Stomach (tissue), 9 donors: ENCODE measurements around the gene PAN3. TPM values are rescaled to one million over a fixed set of nuclear protein-coding genes. Genes with fewer than 3 reads are reported as not detected.

Experiments
- DNase-seq, 2 donors: peaks; one replicate each; pipeline versions ENCODE4 v3.0.0 to v3.0.0-alpha.2; 2013 to 2019
- H3K27ac ChIP-seq, 5 donors: fragments of 200-600 bp in 4 of 5; sonication (generic) in 4 of 5; one replicate each; pipeline ENCODE4 v1.5.1; 2013 to 2019; ENCODE audit warnings: mild to moderate bottlenecking in 1 of 5, moderate library complexity in 1 of 5
- H3K27me3 ChIP-seq, 3 donors: fragments of 200-600 bp; sonication (generic); one replicate each; pipeline ENCODE4 v1.5.1; 2017 to 2019; ENCODE audit warnings: mixed run types in 1 of 3
- H3K36me3 ChIP-seq, 4 donors: fragments of 200-600 bp; sonication (generic); 1 replicate in 3 of 4; 2 replicates in 1 of 4; pipeline ENCODE4 v1.5.1; 2016 to 2019
- H3K4me1 ChIP-seq, 4 donors: fragments of 200-600 bp; sonication (generic); one replicate each; pipeline ENCODE4 v1.5.1; 2016 to 2019
- H3K4me3 ChIP-seq, 4 donors: fragments of 200-600 bp; sonication (generic) in 3 of 4; one replicate each; pipeline ENCODE4 v1.5.1; 2016 to 2019; ENCODE audit warnings: mild to moderate bottlenecking in 1 of 4
- H3K9me3 ChIP-seq, 4 donors: fragments of 200-600 bp; sonication (generic); one replicate each; pipeline ENCODE4 v1.5.1; 2016 to 2019
- CTCF ChIP-seq, 7 experiments: fragments of 450-650 bp in 4 of 7; fragments of 200-600 bp in 3 of 7; sonication (generic) in 3 of 7; IDR thresholded peaks; one replicate each; pipeline ENCODE4 v1.5.1; 2016 to 2019; ENCODE audit warnings: antibody characterized with exemption in 7 of 7, control low read depth in 2 of 7, mild to moderate bottlenecking in 1 of 7
- EP300 ChIP-seq: sonication (generic); formaldehyde crosslinking; IDR thresholded peaks from one replicate; pipeline ENCODE4 v1.6.1; 2017; ENCODE audit warnings: antibody characterized with exemption
- POLR2A ChIP-seq, 4 donors: fragments of 450-650 bp; IDR thresholded peaks; one replicate each; pipeline ENCODE4 v1.6.1; 2016; ENCODE audit warnings: antibody characterized with exemption in 4 of 4, control low read depth in 2 of 4, mild to moderate bottlenecking in 1 of 4, moderate library complexity in 1 of 4
- POLR2AphosphoS5 ChIP-seq, 3 donors: sonication (generic); formaldehyde crosslinking; IDR thresholded peaks; one replicate each; pipeline ENCODE4 v1.6.1; 2016; ENCODE audit warnings: antibody characterized with exemption in 3 of 3
- WGBS, 5 donors: extraction: QIAGEN DNeasy Blood & Tissue Kit in 3 of 5; methylation state at CpG; one replicate each; pipeline versions ENCODE4 v1.1.5 to v1.1.7; 2013 to 2018; 5-methylcytosine and 5-hydroxymethylcytosine counted together
- intact Hi-C: fragments of 100-400 bp; cut with DNase I; formaldehyde crosslinking; loops from one replicate; pipeline ENCODE4 v1.15.1; 2023; ENCODE audit warnings: low total_unique reads
- polyA plus RNA-seq, 3 donors: library from polyadenylated mRNA; stranded (reverse); fragments of 200-250 nt; gene quantifications; one replicate each; pipeline ENCODE4 v1.2.3, GENCODE V29; 2013
- total RNA-seq, 5 donors: library from RNA; depleted of rRNA; stranded (reverse); fragments of >200 nt; gene quantifications; one replicate each; pipeline versions ENCODE4 v1.1.0 to v1.2.3, GENCODE V29; 2014 to 2016
- donor health status: healthy with polysubstance abuse.
- donor health status: Bipolar disorder and iron deficiency.
- donor health status: healthy.

Gene PAN3
- total and polyA plus RNA-seq, 8 donors: 3.9 to 68.1 (median 26.0) TPM

DNA sequence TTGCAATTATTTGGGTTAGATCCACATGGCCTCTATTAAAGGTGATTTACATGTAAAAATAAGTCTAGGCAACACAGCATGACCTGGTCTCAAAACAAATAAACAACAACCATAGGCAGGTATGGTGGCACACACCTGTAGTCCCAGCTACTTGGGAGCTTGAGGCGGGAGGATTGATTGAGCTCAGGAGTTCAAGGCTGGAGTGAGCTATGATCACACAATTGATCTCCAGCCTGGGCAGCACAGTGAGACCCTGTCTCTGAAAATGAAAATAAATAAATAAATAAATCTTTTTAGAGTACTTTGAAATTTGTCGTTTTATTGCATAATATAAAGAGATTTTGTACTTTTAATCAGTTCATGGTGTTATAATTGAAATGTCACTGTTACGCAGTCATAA is 93.3 kb downstream of the PAN3 start:
- Histone ChIP-seq H3K27ac (no peak overlapping the region), H3K4me3 (no peak overlapping the region), H3K27me3 (no peaks in the 10 kb centered on the region), H3K4me1 (no peaks in the 10 kb centered on the region), H3K36me3 (peaks cover 0 to 28% (median 15%) of the 10 kb centered on the region in 4 donors), H3K9me3 (no peaks in the 10 kb centered on the region)
- WGBS, 5 donors: 97 to 100% (median 98%) methylated on average over 3 of the region's 3 CpGs
- TF ChIP-seq EP300 (no peak), CTCF (IDR thresholded peaks at IDR 0.05) (no peak), POLR2A (IDR thresholded peaks at IDR 0.05) (no peak), POLR2AphosphoS5 (IDR thresholded peaks at IDR 0.05) (no peak)
- DNase-seq: no peak
- intact Hi-C loops: no loop called here

- Histone ChIP-seq H3K36me3 (peaks cover 0 to 23% (median 20%) of the 10 kb centered on the region in 4 donors), H3K27me3 (no peaks in the 10 kb centered on the region), H3K4me1 (no peaks in the 10 kb centered on the region), H3K4me3 (no peak overlapping the region), H3K9me3 (no peaks in the 10 kb centered on the region), H3K27ac (no peak overlapping the region)
- TF ChIP-seq EP300 (no peak), POLR2A (IDR thresholded peaks at IDR 0.05) (no peak), POLR2AphosphoS5 (IDR thresholded peaks at IDR 0.05) (no peak), CTCF (IDR thresholded peaks at IDR 0.05) (no peak)
- intact Hi-C loops: no loop called here
- WGBS, 5 donors: 87 to 94% (median 89%) methylated on average over 2 of the region's 2 CpGs
- no peak for DNase-seq
Measured at GRCh38 chr13:28237944-28238343, 99.6 kb downstream of the PAN3 start.

- 57 to 75% (median 58%) methylated on average over 2 of the region's 2 CpGs for WGBS, 5 donors
- intact Hi-C loops: no loop called here
Measured at GRCh38 chr13:28239374-28239773, 101.0 kb downstream of the PAN3 start.

GRCh38 chr13:28245465-28245864 is 107.1 kb downstream of the PAN3 start:
- intact Hi-C loops: no loop called here

More at GRCh38 chr13:28239374-28239773, 101.0 kb downstream of the PAN3 start:
- TF ChIP-seq POLR2AphosphoS5 (IDR thresholded peaks at IDR 0.05): no peak
- TF ChIP-seq POLR2A (IDR thresholded peaks at IDR 0.05): no peak
- no peak for TF ChIP-seq CTCF (IDR thresholded peaks at IDR 0.05)
- TF ChIP-seq EP300: no peak
- H3K36me3 ChIP-seq: peaks cover 0 to 26% (median 24%) of the 10 kb centered on the region in 4 donors
- H3K27me3 ChIP-seq: no peaks in the 10 kb centered on the region
- no peak overlapping the region for H3K4me3 ChIP-seq
- DNase-seq: no peak
- H3K27ac ChIP-seq: no peak overlapping the region
- H3K4me1 ChIP-seq: no peaks in the 10 kb centered on the region
- H3K9me3 ChIP-seq: no peaks in the 10 kb centered on the region

More at GRCh38 chr13:28245465-28245864, 107.1 kb downstream of the PAN3 start:
- Histone ChIP-seq H3K9me3 (no peaks in the 10 kb centered on the region), H3K27me3 (no peaks in the 10 kb centered on the region), H3K4me3 (no peak overlapping the region), H3K36me3 (peaks cover 0 to 41% (median 28%) of the 10 kb centered on the region in 4 donors), H3K4me1 (no peaks in the 10 kb centered on the region), H3K27ac (no peak overlapping the region)
- no peak for TF ChIP-seq EP300
- no peak for TF ChIP-seq POLR2AphosphoS5 (IDR thresholded peaks at IDR 0.05)
- no peak for TF ChIP-seq CTCF (IDR thresholded peaks at IDR 0.05)
- no peak for TF ChIP-seq POLR2A (IDR thresholded peaks at IDR 0.05)
- no peak for DNase-seq
- 79 to 94% (median 91%) methylated on average over 2 of the region's 2 CpGs for WGBS, 5 donors
